DOHH2 (cell line): Measurements from ENCODE around the gene CALHM3.
A peak's percentile ranks its signal among the peaks of the same experiment; 100 is the strongest.

Source experiments
- H3F3A ChIP-seq: fragments of 200-600 bp; sonication (generic), shearing (Covaris generic); 2 replicates; pipeline ENCODE4 v1.6.0; 2016; ENCODE audit warnings: antibody characterized with exemption, mild to moderate bottlenecking; ENCODE audit not compliant: control insufficient read depth, insufficient read depth
- H3K27ac ChIP-seq: fragments of 200-600 bp; sonication (generic); 2 replicates; pipeline ENCODE4 v1.5.1; 2014; ENCODE audit warnings: low read depth, mild to moderate bottlenecking, low read length, moderate library complexity
- H3K27me3 ChIP-seq: fragments of 200-600 bp; sonication (generic); 2 replicates; pipeline ENCODE4 v1.6.1; 2014; ENCODE audit warnings: mild to moderate bottlenecking, low read length, mixed read lengths; ENCODE audit not compliant: control insufficient read depth
- H3K36me3 ChIP-seq: fragments of 200-600 bp; sonication (generic); 2 replicates; pipeline ENCODE4 v1.6.1; 2014; ENCODE audit warnings: mild to moderate bottlenecking, low read length, moderate library complexity, mixed read lengths; ENCODE audit not compliant: control insufficient read depth
- H3K4me1 ChIP-seq: fragments of 200-600 bp; sonication (generic); 2 replicates; pipeline ENCODE4 v1.6.1; 2014; ENCODE audit warnings: mild to moderate bottlenecking, low read length, mixed read lengths; ENCODE audit not compliant: control insufficient read depth
- H3K4me2 ChIP-seq: fragments of 200-600 bp; sonication (generic); 2 replicates; pipeline ENCODE4 v1.6.0; 2014; ENCODE audit warnings: mild to moderate bottlenecking, low read length, moderate library complexity
- H3K4me3 ChIP-seq: fragments of 200-600 bp; sonication (generic); 2 replicates; pipeline ENCODE4 v1.5.1; 2014; ENCODE audit warnings: mild to moderate bottlenecking, low read length, mixed read lengths
- H3K79me2 ChIP-seq: fragments of 200-600 bp; sonication (generic); 2 replicates; pipeline ENCODE4 v1.6.1; 2014; ENCODE audit warnings: mild to moderate bottlenecking, low read length, mixed read lengths; ENCODE audit not compliant: control insufficient read depth
- H3K9me2 ChIP-seq: fragments of 200-600 bp; sonication (generic); replicated peaks from 2 replicates; pipeline ENCODE4 v1.6.1; 2014; ENCODE audit warnings: mild to moderate bottlenecking, low read length, mixed read lengths; ENCODE audit not compliant: control insufficient read depth
- H3K9me3 ChIP-seq: fragments of 200-600 bp; sonication (generic); 2 replicates; pipeline ENCODE4 v1.6.1; 2014; ENCODE audit warnings: antibody characterized with exemption, low read length, mixed read lengths; ENCODE audit not compliant: control insufficient read depth, insufficient read depth
- H4K20me1 ChIP-seq: fragments of 200-600 bp; sonication (generic); 2 replicates; pipeline ENCODE4 v1.6.0; 2014; ENCODE audit warnings: low read depth, mild to moderate bottlenecking, antibody characterized with exemption, low read length, moderate library complexity; ENCODE audit not compliant: control insufficient read depth, insufficient read depth
- EZH2phosphoT487 ChIP-seq: fragments of 200-600 bp; sonication (generic); IDR thresholded peaks from 2 replicates; pipeline ENCODE4 v1.6.1; 2017; ENCODE audit warnings: borderline replicate concordance, mild to moderate bottlenecking, antibody characterized with exemption, low read length, moderate library complexity, mixed read lengths
- TF ChIP-seq, protein P1 (sequence below): fragments of 200-600 bp; sonication (generic); IDR thresholded peaks from one replicate; pipeline ENCODE4 v1.5.1; 2014; ENCODE audit warnings: antibody characterized with exemption, mild to moderate bottlenecking, low read depth, low read length; ENCODE audit not compliant: poor library complexity, severe bottlenecking

The CALHM3 gene

DNA sequence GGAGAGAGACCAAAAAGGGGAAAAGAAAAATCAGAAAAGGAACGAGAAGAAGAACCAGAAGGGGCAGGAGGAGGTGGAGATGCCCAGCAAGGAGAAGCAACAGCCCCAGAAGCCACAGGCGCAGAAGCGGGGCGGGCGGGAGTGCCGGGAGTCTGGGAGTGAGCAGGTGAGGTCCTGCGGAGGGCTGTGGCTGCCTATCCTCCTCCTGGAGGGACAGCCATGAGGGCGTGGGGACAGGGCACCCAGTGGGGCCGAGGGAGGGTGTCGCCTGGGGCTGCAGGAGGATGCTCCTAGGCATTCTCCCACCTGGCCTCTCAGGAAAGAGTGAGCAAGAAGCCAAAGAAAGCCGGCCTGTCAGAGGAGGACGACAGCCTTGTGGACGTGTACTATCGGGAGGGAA lies 38.6 kb downstream of the CALHM3 start:
- Histone ChIP-seq H3K4me1 (peaks cover 17% of the 10 kb centered on the region), H3K4me3 (no peak overlapping the region), H3K4me2 (no peak overlapping the region), H4K20me1 (no peaks in the 10 kb centered on the region), H3K27me3 (no peaks in the 10 kb centered on the region), H3K36me3 (peaks cover 95% of the 10 kb centered on the region), H3K9me3 (no peaks in the 10 kb centered on the region), H3K9me2 (no peaks in the 10 kb centered on the region), H3K79me2 (peaks cover 13% of the 10 kb centered on the region), H3F3A (no peaks in the 10 kb centered on the region), H3K27ac (no peak overlapping the region)
- TF ChIP-seq EZH2phosphoT487 = no peak
- TF ChIP-seq, protein P1, sequence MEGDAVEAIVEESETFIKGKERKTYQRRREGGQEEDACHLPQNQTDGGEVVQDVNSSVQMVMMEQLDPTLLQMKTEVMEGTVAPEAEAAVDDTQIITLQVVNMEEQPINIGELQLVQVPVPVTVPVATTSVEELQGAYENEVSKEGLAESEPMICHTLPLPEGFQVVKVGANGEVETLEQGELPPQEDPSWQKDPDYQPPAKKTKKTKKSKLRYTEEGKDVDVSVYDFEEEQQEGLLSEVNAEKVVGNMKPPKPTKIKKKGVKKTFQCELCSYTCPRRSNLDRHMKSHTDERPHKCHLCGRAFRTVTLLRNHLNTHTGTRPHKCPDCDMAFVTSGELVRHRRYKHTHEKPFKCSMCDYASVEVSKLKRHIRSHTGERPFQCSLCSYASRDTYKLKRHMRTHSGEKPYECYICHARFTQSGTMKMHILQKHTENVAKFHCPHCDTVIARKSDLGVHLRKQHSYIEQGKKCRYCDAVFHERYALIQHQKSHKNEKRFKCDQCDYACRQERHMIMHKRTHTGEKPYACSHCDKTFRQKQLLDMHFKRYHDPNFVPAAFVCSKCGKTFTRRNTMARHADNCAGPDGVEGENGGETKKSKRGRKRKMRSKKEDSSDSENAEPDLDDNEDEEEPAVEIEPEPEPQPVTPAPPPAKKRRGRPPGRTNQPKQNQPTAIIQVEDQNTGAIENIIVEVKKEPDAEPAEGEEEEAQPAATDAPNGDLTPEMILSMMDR = no peak

DNA sequence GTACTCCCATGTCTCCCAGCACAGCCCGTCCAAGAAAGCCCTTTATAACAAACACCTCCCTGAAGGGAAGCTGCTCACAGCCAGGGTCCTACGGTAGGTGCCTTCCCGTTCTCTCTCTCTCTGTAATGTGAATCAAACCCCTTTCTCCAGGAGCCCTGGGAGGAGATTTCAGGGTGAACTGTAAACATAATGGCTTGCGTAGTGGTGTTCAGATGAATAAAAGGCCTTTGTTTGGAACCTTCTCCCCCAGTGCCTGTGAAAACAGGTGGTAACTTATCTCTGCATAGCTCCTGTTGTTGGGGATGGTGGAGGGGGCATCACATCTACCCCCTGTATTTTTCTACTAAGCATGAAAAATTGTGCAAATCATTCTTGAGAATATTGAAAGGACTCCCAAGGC lies 39.3 kb downstream of the CALHM3 start:
- no peak for TF ChIP-seq EZH2phosphoT487
- TF ChIP-seq, protein P1 = no peak
- peaks cover 91% of the 10 kb centered on the region for H3K36me3 ChIP-seq

DNA sequence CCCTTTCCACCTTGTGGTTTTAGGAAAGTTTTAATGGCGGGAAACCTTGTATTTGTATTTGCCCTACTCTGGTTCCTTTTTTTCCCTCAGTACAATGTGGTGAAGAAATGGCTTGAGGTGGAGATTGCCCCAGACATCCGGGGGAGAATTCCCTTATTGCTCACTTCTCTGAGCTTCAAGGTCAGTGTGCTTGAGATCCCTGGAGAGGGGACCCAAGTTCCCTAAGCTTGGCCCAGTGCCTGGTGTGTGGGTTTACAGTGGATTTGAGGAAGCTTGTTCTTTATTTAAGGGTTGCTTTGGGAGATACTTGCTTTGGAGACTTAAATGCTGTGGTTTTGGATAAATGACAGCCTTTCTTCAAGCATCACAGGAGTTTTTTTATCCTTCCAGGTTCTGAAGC lies 45.2 kb downstream of the CALHM3 start:
- Histone ChIP-seq H3K27me3 (no peaks in the 10 kb centered on the region), H3K4me3 (no peak overlapping the region), H3K27ac (peak overlapping the region; percentile 66), H3K36me3 (peaks cover 89% of the 10 kb centered on the region), H4K20me1 (no peaks in the 10 kb centered on the region), H3K4me2 (peak overlapping the region; percentile 69; the same call in 1 of the 2 replicates), H3K9me2 (no peaks in the 10 kb centered on the region), H3K9me3 (no peaks in the 10 kb centered on the region), H3K79me2 (peaks cover 15% of the 10 kb centered on the region), H3F3A (peaks cover 8% of the 10 kb centered on the region), H3K4me1 (peaks cover 39% of the 10 kb centered on the region)
- TF ChIP-seq, protein P1 = no peak
- TF ChIP-seq EZH2phosphoT487 = no peak

More for the DNA sequence above, 39.3 kb downstream of the CALHM3 start:
- H3K27ac ChIP-seq = no peak overlapping the region
- no peaks in the 10 kb centered on the region for H3K9me3 ChIP-seq
- H3K79me2 ChIP-seq = peaks cover 13% of the 10 kb centered on the region
- H3F3A ChIP-seq = peaks cover 4% of the 10 kb centered on the region
- no peak overlapping the region for H3K4me2 ChIP-seq
- H3K9me2 ChIP-seq = no peaks in the 10 kb centered on the region
- no peaks in the 10 kb centered on the region for H4K20me1 ChIP-seq
- H3K4me1 ChIP-seq = peaks cover 24% of the 10 kb centered on the region
- no peak overlapping the region for H3K4me3 ChIP-seq
- H3K27me3 ChIP-seq = no peaks in the 10 kb centered on the region
